MV-4-11 (cell line): ENCODE data around the gene RBM33.
A peak's percentile ranks its signal among the peaks of the same experiment; 100 is the strongest.
"Not testable (repeated sequence)": the region's sequence is repeated elsewhere in the genome, so short reads cannot be mapped to it uniquely, and the experiment has no call there.

Experiments
- DNase-seq: peaks from one replicate; lab custom pipeline; 2025; lab: John Stamatoyannopoulos, UW

The RBM33 gene, protein sequence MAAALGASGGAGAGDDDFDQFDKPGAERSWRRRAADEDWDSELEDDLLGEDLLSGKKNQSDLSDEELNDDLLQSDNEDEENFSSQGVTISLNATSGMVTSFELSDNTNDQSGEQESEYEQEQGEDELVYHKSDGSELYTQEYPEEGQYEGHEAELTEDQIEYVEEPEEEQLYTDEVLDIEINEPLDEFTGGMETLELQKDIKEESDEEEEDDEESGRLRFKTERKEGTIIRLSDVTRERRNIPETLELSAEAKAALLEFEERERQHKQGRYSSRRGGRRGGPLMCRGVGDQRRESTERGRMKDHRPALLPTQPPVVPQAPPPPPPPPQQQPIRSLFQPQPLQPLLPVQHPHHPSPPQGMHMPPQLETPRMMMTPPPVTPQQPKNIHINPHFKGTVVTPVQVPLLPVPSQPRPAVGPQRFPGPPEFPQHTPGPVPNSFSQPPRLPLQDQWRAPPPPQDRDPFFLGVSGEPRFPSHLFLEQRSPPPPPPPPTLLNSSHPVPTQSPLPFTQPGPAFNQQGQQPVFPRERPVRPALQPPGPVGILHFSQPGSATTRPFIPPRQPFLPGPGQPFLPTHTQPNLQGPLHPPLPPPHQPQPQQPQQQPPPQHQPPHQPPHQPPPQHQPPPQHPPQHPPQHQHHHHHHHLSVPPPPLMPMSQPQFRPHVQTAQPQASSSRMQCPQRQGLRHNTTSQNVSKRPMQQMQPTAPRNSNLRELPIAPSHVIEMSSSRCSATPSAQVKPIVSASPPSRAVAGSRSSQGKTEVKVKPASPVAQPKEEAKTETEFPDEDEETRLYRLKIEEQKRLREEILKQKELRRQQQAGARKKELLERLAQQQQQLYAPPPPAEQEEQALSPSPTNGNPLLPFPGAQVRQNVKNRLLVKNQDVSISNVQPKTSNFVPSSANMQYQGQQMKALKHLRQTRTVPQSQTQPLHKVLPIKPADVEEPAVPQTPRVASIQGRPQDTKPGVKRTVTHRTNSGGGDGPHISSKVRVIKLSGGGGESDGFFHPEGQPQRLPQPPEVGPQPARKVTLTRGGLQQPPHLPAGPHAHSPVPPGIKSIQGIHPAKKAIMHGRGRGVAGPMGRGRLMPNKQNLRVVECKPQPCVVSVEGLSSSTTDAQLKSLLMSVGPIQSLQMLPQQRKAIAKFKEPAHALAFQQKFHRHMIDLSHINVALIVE

DNA sequence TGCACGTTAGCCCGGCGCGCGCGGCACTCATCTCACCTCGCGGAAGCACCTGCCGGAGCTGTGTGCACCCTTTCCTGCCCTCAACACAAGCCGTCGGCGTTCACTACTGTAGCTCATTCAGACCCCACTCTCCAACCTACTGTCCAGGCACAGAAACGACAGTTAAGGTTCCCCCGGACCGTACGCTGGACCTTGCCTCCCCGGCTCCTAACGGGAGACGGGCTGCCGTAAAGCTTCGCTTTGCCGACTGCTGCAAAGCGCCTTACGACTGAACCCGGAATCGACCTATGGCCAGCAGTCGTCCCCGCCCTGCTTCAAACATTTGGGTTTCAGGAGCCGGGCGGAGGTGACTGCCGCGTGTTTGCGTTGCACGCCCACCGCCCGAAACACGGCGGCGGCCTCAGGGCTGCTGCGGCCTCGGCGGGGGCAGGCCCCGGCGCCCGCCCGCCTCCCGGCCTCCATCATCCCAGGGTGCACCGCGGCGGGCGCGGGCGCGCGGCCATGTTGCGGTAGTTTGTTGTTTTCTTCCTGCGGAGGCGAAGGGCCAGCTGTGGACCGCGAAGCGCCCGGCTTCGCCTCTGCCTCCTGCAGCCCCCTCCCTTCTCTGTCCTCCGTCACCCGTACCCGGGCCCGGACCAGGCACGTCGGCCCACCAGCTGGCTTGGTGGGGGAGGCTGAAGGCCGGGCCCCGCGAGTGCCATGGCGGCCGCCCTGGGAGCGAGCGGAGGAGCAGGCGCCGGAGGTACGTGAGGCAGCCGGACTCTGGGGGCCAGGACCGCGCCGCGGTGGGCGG is at the start of gene RBM33:
RBM33 (plus strand) TSS at position 484 of the 793 bp plus-strand sequence; CDS start at position 700, 216 bp downstream.
- peak; percentile 80 for DNase-seq

DNA sequence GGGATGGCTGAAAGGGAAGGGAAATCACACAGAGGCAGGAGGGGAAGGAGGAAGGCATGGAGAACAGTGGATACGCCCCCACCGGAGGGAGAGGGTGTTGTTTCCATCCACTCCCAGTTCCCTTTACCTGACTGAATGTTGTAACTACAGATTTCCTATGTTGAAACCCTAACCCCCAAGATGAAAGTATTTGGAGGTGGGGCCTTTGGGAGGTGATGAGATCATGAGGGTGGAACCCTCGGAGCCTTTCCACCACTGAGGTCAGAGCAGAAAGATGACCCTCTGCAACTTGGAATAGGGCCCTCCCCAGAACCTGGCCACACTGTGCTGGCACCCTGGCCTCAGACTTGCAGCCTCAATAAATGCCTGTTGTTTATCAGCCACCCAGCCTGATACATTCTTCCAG is 49.5 kb upstream of the RBM33 start:
- peak; percentile 72 for DNase-seq

DNA sequence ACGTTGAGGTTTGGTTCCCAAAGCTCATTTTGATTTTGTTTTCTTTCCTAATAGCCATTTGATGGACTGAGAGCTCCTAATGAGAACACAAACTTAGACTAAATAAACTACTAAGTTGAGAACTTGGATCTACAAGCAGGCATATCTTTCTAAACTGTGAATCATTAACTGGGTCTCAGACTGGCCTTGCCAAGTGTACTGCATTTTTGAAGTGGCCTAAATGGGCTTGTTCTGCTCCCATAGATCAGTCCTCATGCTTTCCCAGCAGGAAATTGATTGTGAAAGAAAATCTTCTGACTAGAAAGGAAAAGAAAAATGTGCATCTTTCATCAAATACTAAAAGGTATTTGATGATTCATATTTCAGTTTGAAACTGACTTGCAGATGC is 46.7 kb upstream of the RBM33 start:
- no peak for DNase-seq

DNA sequence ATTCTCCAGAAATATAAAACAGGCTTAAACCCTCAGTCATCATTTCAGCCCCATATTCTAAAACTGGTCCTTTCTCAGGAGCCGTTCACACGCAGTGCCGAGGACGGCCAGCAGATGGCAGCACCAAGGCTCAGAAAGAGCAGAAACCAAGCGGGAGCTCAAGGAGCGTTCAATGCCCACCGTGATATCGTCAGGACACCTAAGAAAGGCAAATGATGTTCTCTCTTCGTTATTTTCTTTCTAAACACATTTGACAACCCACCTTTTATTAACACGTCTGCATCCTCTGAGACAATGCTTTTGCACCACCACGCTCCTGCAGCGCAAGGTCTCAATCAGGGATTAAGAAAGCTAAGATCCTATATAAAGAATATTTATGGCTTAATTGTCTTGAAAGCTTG is 45.7 kb upstream of the RBM33 start:
- DNase-seq, result peak; percentile 44

DNA sequence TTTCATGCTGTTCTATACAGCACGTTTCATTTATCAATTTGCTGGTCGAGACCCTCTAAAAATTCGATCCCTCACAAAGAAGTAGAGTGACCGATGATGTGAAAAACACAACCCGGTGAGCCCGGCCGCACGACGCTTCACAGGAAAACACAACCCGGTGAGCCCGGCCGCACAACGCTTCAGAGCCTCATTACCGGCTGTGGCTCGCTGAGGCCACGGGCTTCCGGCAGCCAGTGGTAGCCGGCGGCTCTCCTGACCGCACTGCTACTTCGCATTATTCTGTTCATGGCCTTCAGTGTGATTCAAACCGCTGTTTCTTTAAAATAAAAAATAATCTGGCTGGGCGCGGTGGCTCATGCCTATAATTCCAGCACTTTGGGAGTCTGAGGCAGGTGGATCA is 42.3 kb upstream of the RBM33 start:
- DNase-seq, result no peak

DNA sequence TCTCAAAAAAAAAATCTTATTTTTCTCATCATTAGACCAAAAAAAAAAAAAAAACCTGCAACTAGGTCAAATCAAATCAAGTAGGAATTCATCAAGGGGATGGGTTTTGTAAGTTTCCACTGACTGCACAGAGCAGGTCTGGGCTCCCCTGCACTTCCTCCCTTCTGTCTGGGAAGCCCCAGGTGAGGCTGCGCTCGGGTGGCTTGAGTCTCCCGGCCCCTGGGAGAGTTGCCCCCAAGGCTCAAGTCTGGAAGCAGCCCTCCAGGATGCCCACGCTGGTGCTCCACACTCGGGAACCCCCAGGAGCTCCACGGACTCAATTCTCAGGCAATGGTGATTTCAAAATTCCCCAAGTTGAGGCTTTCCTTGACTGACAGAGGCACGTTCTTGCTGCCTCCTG is 41.7 kb upstream of the RBM33 start:
- DNase-seq, result no peak

DNA sequence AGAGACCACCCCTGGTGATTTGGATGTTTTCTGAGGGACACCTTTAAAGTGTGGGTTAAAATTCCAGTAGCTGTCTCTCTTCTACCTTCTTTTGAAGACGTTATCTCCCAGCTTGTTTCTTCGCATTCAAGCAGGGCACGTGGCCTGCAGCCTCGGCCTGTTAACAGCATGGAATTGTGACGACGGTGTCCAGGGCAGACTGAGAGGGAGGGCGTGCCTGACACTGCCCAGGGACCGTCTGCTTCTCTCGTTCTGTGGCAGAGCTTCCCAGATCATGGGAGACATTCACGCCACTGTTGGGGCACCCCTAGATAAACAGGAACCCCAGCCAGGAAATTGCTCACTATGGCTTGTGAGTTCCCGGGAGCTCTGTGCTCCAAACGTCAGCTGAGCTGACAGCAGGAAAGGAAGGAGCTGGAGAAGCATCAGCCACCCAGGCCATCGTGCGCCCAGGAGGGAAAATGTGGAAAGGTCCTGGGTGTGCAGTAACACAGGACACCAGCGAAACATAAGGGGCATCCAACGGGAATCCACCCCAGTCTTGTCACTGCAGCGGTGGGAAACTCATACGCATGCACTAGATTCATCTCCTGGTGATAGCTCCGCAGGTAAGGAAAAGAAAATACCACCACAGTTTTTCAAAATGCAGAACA is 41.1 kb upstream of the RBM33 start:
- no peak for DNase-seq

DNA sequence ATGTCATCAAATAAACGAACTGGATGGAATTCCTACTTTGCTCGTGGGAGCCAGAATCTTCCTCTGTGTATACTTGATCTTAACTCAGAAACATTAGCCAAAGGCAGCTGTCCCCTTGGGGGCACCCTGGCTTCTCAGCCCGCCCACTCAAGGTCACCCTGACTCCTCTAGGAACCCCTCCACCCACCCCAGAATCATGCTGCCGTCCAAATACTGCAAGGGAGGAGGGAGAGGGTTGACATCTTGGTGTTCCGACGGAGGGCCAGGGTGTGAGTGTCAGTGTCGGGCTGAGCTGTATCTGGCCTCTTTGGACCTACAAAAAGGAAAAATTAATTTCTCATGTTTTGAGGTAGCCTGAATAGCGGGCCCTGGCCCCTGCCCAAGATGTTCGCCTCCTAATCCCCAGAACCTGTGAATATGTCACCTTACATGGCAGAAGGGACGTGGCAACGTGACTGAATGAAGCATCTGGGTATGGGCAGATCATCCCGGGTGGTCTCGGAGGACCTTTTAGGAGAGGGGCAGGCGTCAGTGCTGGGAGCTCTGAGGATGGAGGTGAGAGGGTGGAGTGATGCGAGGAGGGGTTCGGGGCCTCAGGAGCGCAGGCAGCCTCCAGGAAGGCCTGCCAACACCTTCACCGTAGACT is 40.5 kb upstream of the RBM33 start:
- DNase-seq, result no peak

DNA sequence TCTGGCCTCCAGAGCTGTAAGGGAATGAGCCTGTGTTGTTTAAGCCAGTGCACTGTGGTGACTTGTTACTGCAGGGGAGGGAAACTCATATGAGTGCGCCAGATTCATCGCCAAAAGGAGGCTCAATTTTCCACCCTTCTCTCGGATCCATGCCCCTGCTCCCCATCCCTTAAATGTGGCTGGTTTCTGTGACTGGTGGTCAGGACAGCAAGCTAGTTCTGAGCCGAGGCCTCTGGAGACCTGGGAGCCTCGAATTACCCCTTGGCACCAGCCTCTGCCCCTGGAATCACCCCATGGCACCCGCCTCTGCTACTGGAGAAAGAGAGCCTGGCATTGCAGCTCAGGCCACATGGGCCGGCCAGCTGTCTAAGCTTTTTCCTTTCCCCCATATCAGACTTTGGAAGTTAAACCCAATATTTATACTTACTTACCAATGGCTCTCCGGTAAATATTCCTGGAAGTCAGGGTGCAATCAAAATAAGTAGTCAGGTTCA is 39.9 kb upstream of the RBM33 start:
- DNase-seq, result no peak

DNA sequence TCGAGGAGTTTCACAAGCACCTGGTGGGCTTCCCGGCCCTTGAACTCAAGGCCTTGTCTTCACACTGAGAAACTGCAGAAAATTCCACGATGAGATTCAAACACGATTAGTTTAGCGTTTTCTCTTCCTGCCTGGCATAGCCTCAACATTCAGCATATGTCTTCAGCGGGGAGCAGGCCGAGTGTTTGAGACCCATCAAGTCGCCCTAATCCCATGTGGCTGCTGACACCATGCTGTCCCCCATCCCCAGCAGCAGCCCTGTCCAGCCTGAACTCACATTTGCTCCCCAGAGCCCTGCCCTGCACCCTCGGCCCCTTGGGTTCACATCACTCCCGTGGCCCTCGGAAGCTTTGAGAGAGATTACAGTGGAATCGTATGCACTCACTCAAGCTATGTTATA is 35.3 kb upstream of the RBM33 start:
- DNase-seq, result no peak

DNA sequence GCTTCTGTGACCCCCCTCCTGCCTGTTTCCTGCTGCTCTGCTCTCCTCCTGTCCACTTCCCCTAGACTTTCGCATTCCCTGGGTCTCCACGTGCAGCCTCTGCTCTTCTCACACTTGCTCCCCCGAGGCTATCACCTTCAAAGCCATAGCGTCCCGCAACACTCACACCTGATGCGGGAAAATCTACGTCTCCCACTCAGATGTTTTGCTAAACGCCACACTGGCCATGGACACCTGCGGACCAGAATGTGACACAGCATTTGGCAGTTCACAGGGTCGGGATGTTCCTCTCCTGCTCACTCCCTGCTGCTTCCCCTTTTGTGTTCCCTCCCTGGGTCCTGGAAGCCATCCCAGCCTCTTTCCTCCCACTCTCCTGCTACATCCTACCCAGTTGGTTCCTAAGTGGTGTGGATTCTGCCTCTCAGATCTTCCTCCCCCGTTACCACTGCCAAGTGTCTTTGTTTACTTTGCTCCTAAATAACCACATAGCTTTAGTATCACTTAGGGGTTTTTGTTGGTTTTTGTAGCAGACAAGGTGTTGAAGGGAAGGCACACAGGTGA is 33.7 kb upstream of the RBM33 start:
- DNase-seq, result no peak

DNA sequence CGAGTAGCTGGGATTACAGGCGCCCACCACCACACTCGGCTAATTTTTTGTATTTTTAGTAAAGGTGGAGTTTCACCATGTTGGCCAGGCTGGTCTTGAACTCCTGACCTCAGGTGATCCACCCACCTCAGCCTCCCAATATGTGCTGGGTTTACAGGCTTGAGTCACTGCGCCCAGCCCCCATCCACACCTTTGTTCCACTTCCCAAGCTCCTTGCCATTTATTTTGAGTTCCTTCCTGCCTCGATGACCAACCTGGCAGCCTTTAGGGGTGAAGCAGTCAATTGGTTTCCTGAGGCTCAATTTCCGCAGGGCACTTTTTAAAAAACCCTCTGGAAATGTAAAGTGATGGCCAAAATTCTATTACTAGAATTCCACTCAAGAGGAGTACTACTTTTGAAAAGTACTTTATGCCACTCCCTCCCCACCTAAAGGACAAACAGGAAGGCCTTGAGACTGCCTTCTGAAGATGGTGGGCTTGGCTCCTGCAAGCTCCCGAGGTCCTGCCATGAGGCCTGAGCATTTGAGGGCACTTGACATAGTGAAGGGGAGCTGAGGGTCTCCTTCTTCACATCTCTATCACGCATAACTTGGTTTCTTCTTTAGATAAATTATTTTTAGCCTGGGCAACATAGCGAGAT is 32.5 kb upstream of the RBM33 start:
- no peak for DNase-seq

DNA sequence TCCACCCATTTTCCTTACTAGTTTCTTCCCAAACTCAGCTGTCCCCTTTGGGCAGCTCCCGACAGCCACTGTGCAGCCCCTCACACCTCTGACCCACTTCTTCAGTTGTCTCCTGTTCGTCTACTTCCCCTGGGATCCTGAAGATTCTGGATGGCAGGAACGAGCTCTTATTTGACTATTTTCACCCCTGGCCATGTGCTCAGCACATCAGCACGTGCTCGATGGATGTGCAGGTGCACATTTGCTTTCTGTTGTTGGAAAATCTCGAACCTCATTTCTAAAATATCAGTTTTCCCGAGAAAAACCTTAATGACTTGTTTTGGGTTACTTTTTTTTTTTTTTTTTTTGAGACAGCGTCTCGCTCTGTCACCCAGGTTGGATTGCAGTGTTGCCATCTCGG is 31.8 kb upstream of the RBM33 start:
- no peak for DNase-seq

DNA sequence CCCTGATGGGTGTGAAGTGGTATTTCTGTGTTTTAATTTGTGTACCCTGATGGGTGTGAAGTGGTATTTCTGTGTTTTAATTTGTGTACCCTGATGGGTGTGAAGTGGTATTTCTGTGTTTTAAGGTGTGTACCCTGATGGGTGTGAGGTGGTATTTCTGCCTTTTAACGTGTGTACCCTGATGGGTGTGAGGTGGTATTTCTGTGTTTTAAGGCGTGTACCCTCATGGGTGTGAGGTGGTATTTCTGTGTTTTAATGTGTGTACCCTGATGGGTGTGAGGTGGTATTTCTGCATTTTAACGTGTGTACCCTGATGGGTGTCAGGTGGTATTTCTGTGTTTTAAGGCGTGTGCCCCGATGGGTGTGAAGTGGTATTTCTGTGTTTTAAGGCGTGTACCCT is 29.4 kb upstream of the RBM33 start:
- DNase-seq, result not testable (repeated sequence)

DNA sequence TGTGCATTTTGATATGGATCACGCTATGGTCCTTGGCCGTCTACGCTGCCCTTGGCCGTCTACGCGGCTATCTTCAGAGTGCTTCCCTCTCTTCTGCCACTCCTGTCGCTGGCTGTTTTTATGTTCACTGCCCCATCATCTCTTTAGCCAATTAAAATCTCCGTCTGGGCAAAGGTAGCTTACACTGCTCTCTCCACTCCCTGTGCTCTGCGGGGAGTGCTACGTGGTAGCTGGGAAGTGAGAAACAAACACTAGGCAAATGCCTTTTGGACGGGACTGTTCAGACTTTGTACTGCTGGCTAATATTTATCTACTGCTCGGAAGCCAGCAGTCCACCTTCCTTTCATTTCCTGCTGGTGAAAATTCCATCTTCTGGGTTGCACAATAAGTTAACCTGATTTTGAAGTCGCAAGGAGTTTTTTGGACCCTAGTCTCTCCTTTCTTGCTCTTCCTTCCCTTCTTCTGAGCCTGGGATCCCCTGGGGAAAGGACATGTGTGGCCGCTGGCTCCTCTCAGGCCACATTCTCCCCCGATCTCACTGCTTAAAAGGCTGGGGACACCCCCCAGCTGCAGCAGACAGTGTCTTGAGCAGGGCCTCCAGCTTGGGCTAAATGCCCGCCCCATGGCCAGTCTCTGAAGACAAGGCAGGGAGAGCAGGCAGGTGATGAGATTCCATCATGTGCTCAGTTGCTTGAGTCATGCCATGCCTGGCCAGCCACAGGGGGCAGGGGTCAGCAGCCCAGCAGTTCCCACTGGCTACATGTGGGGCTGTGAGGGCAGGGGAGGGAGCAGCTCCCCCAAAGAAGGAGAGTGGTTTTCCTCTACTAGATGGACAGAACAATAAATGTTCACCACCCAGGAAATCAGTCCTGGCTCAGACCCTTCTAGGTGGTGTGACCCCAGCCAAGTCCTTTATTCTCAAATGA is 25.5 kb upstream of the RBM33 start:
- no peak for DNase-seq

DNA sequence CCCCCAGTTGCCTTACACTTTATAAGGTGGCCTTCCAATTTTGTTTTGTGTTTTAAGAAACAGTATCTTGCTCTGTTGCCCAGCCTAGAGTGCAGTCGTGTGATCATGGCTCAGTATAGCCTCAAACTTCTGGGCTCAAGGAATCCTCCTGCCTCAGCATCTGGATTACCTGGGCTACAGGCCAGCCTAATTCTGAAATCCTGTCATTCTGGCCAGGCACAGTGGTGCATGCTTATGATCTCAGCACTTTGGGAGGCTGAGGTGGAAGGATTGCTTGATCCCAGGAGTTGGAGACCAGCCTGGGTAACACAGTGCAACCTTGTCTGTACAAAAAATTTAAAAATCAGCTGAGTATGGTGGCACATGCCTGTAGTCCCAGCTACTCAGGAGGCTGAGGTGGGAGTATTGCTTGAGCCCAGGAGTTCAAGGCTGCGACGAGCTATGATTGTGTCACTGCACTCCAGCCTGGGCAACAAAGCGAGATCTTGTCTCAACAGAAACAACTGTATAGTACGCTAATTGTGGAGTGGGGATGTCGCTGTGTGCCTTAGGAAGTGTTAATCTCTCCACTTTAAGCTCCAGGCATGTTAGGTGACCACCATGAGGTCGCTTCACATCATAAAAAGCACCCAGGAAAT is 24.7 kb upstream of the RBM33 start:
- no peak for DNase-seq

DNA sequence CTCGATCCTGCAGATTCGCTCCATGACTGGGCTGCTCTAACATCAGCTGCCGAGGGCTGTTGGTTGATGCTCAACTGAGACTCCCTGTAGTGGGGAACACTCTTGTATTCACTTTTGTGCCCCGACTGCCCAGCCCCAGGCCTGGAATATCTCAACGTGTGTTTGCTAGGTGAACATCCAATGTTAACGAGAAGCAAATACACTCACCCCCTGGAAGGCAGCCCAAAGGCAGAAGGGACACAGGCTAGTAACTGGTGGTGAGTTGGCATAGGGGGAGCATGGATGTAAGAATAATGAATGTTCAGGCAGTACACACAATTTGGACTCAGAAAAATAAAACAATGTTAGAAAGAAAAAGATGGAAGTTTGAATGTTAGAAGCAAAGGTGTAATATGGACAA is 24.0 kb upstream of the RBM33 start:
- DNase-seq, result no peak

DNA sequence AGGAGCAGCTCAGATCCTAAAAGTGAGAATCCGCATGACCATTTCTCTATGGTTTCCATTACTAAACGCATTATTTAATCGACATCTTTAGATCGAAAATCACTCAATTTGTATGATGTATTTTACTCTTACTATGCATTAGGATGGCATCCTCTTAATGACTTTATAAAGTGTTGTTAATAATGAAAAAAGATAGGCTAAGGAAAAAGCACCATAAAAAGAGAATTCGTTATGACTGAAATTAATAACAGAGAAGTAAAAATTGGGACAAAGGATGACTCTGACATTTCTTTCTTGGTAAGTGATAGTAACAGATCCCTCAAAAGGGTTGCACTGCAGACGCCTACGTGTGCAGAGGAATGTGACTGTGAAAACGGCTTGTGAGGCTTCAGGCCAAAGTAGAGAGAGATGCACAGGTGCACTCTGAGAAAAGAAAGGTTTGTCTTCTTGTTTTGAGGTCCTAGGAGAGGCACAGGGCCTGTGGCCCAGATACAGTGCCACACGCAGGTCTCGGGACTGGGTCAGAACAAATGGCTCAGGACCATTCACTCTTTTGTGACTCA is 23.0 kb upstream of the RBM33 start:
- no peak for DNase-seq
